Measurements from ENCODE around the gene SIRT4. TPM values are rescaled to one million over a fixed set of nuclear protein-coding genes. Genes with fewer than 3 reads are reported as not detected.

The SIRT4 gene
- total and polyA plus RNA-seq, 2 of the 13 experiments (the other 11 are each of a cell fraction or from before 2014, with no cell fraction given) = 3.4 to 5.8 TPM

GRCh38 chr12:120321382-120322202, 19.5 kb downstream of the SIRT4 start (continued):
- no peak for TF ChIP-seq ZNF691 (CRISPR knock-in tag; IDR thresholded peaks at IDR 0.05; ENCODE audit: borderline replicate concordance, low read depth)
- TF ChIP-seq ZNF569 (CRISPR knock-in tag; IDR thresholded peaks at IDR 0.05; ENCODE audit: borderline replicate concordance) = no peak
- no peak for TF ChIP-seq MTF2 (CRISPR knock-in tag; IDR thresholded peaks at IDR 0.05; ENCODE audit: borderline replicate concordance)
- TF ChIP-seq ERF (CRISPR knock-in tag; IDR thresholded peaks at IDR 0.05) = no peak; the same call in 1 of the 2 replicates
- no peak for TF ChIP-seq LBX2 (CRISPR knock-in tag; IDR thresholded peaks at IDR 0.05; ENCODE audit: borderline replicate concordance)
- no peak for TF ChIP-seq ZNF644 (CRISPR knock-in tag; IDR thresholded peaks at IDR 0.05; ENCODE audit: low read depth)
- TF ChIP-seq RNF2 (conservative IDR thresholded peaks at IDR 0.05; ENCODE audit: low read depth) = no peak
- no peak for TF ChIP-seq SRF (IDR thresholded peaks at IDR 0.05; ENCODE audit: low read depth, low read length)
- no peak for TF ChIP-seq AGO1 (IDR thresholded peaks at IDR 0.05; ENCODE audit: low read depth, low read length, poor library complexity, severe bottlenecking)
- TF ChIP-seq ATAD3A (CRISPR knock-in tag; IDR thresholded peaks at IDR 0.05) = no peak
- TF ChIP-seq ARNT (IDR thresholded peaks at IDR 0.05) = no peak
- 0 out of 2 replicates have a peak, but pooled peaks have one; percentile 32 for TF ChIP-seq HNF4G (IDR thresholded peaks at IDR 0.05; ENCODE audit: borderline replicate concordance, low read depth, low read length)
- 0 out of 2 replicates have a peak, but pooled peaks have one; percentile 23 for TF ChIP-seq HNF4G (CRISPR knock-in tag; IDR thresholded peaks at IDR 0.05; ENCODE audit: borderline replicate concordance, low read depth)
- TF ChIP-seq MED8 (CRISPR knock-in tag; IDR thresholded peaks at IDR 0.05; ENCODE audit: insufficient replicate concordance) = no peak
- TF ChIP-seq ZKSCAN1 (IDR thresholded peaks at IDR 0.05; ENCODE audit: low read length) = no peak
- no peak for TF ChIP-seq ZNF549 (CRISPR knock-in tag; IDR thresholded peaks at IDR 0.05)
- no peak for TF ChIP-seq HCFC1 (IDR thresholded peaks at IDR 0.05; ENCODE audit: low read depth, low read length)
- no peak for TF ChIP-seq PCBP2 (optimal IDR thresholded peaks at IDR 0.05; ENCODE audit: low read depth, low read length, poor library complexity, severe bottlenecking)
- TF ChIP-seq KDM3A (CRISPR knock-in tag; IDR thresholded peaks at IDR 0.05; ENCODE audit: low read depth) = no peak
- TF ChIP-seq NR2C2 (CRISPR knock-in tag; IDR thresholded peaks at IDR 0.05; ENCODE audit: borderline replicate concordance) = no peak; the same call in 1 of the 2 replicates
- TF ChIP-seq PBX2 (CRISPR knock-in tag; IDR thresholded peaks at IDR 0.05) = peak; percentile 84
- TF ChIP-seq ZNF383 (CRISPR knock-in tag; IDR thresholded peaks at IDR 0.05; ENCODE audit: borderline replicate concordance) = no peak
- TF ChIP-seq U2AF2 (IDR thresholded peaks at IDR 0.05; ENCODE audit: low read depth, low read length) = no peak
- TF ChIP-seq ZNF605 (CRISPR knock-in tag; IDR thresholded peaks at IDR 0.05) = no peak
- no peak for TF ChIP-seq ZNF207 (IDR thresholded peaks at IDR 0.05; ENCODE audit: borderline replicate concordance)
- peak; percentile 69; the same call in 1 of the 2 replicates for TF ChIP-seq MIXL1 (CRISPR knock-in tag; IDR thresholded peaks at IDR 0.05)
- no peak for TF ChIP-seq THYN1 (CRISPR knock-in tag; IDR thresholded peaks at IDR 0.05; ENCODE audit: borderline replicate concordance, low read depth)
- TF ChIP-seq THAP7 (CRISPR knock-in tag; IDR thresholded peaks at IDR 0.05) = no peak
- TF ChIP-seq ZNF205 (CRISPR knock-in tag; IDR thresholded peaks at IDR 0.05) = no peak
- TF ChIP-seq IRF2 (CRISPR knock-in tag; IDR thresholded peaks at IDR 0.05) = peak; percentile 34; the same call in 1 of the 2 replicates

All from HepG2 (cell line).